CMK (cell line): ENCODE data around the gene PET100.

Experiments
- DNase-seq: peaks from one replicate; pipeline ENCODE4 v3.0.0-alpha.2; 2010; ENCODE audit warnings: low read depth

PET100 gene

DNA sequence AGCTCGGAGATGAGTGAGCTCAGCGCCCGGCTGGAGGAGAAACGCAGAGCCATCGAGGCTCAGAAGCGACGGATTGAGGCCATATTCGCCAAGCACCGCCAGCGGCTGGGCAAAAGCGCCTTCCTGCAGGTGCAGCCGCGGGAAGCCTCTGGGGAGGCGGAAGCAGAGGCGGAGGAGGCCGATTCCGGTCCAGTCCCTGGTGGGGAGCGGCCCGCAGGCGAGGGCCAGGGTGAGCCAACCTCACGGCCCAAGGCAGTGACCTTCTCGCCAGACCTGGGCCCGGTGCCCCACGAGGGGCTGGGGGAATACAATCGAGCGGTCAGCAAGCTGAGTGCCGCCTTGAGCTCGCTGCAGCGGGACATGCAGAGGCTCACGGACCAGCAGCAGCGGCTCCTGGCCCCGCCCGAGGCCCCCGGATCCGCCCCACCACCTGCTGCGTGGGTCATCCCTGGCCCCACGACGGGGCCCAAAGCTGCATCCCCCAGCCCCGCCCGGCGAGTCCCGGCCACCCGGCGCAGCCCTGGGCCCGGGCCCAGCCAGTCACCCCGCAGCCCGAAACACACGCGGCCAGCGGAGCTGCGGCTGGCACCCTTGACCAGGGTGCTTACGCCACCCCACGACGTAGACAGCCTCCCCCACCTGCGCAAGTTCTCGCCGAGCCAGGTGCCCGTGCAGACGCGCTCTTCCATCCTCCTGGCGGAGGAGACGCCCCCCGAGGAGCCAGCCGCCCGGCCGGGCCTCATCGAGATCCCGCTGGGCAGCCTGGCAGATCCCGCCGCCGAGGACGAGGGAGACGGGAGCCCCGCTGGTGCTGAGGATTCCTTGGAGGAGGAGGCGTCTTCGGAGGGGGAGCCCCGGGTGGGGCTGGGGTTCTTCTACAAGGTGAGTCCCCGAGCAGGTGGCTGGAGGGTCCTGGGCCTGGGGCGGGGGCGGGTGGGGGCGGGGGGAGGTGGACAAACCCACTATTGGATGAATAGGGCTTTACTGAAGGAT, 17.0 kb upstream of the PET100 start:
- no peak for DNase-seq

GRCh38 chr19:7614859-7615741, 14.5 kb upstream of the PET100 start:
- DNase-seq, result no peak

GRCh38 chr19:7617172-7617571, 12.4 kb upstream of the PET100 start:
- no peak for DNase-seq

DNA sequence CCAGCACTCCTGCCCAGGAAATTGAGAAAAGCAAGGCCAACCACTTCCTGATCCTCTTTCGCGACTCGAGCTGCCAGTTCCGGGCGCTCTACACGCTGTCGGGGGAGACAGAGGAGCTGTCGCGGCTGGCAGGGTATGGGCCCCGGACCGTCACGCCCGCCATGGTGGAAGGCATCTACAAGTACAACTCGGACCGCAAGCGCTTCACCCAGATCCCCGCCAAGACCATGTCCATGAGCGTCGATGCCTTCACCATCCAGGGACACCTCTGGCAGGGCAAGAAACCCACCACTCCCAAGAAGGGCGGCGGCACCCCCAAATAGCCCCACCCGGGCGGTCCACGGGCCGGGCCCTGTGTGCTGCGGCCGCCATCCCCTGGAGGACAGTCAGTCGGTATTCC, 11.9 kb upstream of the PET100 start:
- DNase-seq, result no peak

DNA sequence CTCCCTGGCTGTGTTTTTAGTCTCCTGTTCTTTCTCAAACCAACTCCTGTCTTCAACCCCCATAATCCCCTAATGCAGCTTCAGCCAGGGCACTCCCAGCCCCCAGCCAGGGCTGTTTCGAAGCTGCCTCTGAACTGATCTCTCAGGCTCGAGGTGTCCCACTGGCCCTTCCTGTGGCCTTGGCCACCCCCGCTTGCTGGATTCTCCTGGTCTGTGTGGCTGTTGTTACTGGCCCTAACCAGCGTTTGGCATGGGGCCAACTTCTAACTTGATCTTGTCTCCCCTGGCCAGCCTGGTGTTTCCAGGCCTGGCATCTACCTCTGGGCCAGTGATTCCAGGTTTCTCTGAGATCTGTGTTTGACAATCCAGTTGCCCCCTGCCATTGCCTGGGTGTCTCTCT, 11.2 kb upstream of the PET100 start:
- DNase-seq, result no peak

GRCh38 chr19:7618771-7619510, 10.7 kb upstream of the PET100 start:
- DNase-seq, result no peak

DNA sequence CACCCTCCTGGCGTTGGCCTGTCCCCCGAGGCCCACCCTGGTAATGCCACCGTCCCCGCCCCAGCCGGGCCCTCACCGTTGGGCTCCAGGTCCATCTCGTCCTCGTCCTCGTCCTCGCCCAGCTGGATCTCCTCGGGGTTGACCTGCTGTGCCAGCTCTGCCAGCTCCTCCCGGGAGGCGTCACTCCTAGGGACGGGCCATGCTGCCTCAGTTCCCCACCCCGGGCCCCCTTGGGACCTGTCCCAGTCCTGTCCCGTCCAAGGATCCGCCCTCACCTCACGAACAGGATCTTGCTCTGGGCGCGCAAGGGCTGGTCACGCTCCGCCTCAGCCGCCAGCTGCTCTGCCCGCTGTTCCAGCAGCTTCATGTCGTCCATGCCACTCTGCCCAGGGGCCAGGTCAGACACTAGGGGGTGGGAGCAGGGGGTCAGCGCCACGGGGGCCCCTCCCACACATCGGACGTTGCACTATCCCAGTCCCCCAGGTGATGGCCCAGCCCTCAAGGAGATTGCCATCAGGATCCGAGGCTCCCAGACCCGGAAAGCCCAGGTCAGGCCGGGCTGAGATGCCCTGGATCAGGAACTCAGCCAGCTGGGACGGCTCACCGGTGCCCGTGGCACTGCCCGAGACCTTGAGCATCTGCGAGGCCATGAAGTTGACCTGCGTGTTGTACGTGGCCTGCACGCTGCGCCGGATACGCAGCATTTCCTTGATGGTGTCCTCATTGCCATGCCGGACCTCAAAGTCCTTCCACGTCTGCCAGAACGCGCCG, 9.7 kb upstream of the PET100 start:
- DNase-seq, result no peak

GRCh38 chr19:7620442-7621412, 8.9 kb upstream of the PET100 start:
- no peak for DNase-seq

GRCh38 chr19:7622933-7623685, 6.5 kb upstream of the PET100 start:
- DNase-seq, result no peak

DNA sequence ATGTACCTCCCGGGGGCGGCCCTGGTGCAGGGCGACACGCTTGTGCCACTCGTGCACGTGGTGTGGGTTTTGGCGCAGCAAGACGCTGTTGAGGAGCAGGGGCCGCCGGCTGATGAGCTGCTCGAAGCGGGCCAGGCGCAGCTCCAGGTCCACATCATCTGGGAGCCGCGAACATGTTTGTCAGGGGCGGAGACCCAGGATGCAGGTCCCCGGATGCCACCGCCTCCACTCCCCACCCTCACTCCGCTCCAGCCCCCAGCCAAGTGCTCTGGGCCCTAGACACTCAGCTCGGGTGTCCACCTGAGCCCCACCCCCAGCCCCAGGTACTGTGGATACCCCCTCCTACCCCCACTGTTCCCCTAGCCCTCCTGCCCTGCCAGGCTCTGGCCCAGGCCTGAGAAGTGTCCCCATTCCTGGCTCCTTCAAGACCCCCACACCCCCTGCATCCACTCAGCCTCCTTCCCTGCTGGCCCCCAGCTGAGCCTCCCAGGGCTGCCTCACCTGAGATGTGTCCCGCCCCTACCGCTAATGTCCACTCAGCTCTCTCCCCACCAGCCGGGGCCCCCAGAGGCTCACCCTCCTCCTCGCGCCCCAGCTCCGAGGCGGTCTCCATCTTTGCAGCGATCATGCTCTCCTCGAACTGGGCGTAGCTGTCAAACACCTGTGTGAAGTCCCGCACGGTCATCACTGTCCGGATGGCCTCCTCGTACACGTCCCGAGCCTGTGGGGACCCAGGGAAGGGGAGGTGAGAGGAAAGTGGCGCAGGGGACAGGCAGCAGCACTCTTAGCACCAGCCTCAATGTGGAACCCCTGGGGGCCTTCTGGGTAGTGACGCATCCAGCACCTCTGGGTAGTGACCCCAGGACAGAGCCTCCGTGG, 5.6 kb upstream of the PET100 start:
- no peak for DNase-seq

DNA sequence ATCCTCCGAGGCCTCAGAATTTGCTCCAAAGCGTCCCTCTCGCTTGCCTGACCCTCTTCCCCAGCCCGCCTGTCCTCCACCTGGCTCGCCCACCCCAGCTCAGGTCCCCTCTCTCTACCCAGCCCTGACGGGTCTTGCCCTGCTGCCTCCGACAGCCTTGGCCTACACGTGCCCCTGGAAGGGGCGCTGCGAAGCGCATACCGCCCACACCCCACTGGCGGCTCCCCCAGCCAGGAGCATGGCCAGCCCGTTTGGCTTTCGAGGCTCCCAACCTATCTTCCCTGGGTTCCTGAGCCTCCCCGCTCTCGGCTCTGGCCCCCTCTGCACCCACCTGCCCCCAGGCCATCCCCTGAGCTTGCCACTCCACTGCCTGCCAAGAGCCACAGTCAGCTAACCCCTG, 4.8 kb upstream of the PET100 start:
- DNase-seq, result no peak

- DNase-seq, result no peak
Measured at GRCh38 chr19:7625763-7626372, 3.7 kb upstream of the PET100 start.

GRCh38 chr19:7627166-7627565, 2.4 kb upstream of the PET100 start:
- no peak for DNase-seq

- DNase-seq, result no peak
Measured at GRCh38 chr19:7628589-7629311, 843 bp upstream of the PET100 start.

GRCh38 chr19:7631577-7631976, 2.0 kb downstream of the PET100 start:
- no peak for DNase-seq

- DNase-seq, result no peak
Measured at GRCh38 chr19:7632340-7633203, 3.0 kb downstream of the PET100 start.
